ENCODE measurements around the gene CDK18. TPM values are rescaled to one million over a fixed set of nuclear protein-coding genes. Genes with fewer than 3 reads are reported as not detected.
A peak's percentile ranks its signal among the peaks of the same experiment; 100 is the strongest.

Gene CDK18
- total RNA-seq, 1 donor = 2.2 TPM

- no peak overlapping the region for H3K4me3 ChIP-seq (ENCODE audit: low read depth, low read length)
- no peak for TF ChIP-seq CTCF (IDR thresholded peaks at IDR 0.05; ENCODE audit: insufficient read depth, low read depth, low read length)
- peak; percentile 56 for DNase-seq (ENCODE audit: low read depth)
These were observed 45.5 kb upstream of the CDK18 start for GRCh38 chr1:205458777-205459566.

DNA sequence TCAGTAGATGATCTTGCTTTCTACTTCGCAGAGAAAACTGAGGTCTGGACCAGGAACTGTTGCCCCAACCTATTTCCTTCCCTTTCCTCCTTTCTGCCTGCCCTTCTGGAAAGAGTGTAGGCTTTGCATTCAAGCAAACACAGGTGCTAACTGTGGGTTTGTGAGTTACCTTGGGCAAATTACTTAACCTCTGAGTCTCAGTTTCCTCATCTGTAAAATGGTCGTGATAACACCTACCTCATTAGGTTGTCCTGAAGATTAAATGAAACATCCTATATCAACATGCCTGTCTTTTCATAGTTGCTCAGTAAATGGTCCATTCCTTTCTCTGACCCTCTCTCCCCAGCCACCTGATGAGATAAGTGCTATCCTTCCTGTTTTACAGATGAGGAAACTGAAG, 39.1 kb upstream of the CDK18 start:
- no peak for DNase-seq (ENCODE audit: low read depth)
- H3K4me3 ChIP-seq (ENCODE audit: low read depth, low read length) = no peak overlapping the region
- TF ChIP-seq CTCF (IDR thresholded peaks at IDR 0.05; ENCODE audit: insufficient read depth, low read depth, low read length) = no peak

- no peak for TF ChIP-seq CTCF (IDR thresholded peaks at IDR 0.05; ENCODE audit: insufficient read depth, low read depth, low read length)
- DNase-seq (ENCODE audit: low read depth) = no peak
- H3K4me3 ChIP-seq (ENCODE audit: low read depth, low read length) = no peak overlapping the region
These were observed 37.8 kb upstream of the CDK18 start for GRCh38 chr1:205466595-205467220.

- no peak for DNase-seq (ENCODE audit: low read depth)
- TF ChIP-seq CTCF (IDR thresholded peaks at IDR 0.05; ENCODE audit: insufficient read depth, low read depth, low read length) = no peak
- H3K4me3 ChIP-seq (ENCODE audit: low read depth, low read length) = no peak overlapping the region
These were observed 34.3 kb upstream of the CDK18 start for GRCh38 chr1:205470131-205470530.

GRCh38 chr1:205472737-205473441, 31.6 kb upstream of the CDK18 start:
- no peak for TF ChIP-seq CTCF (IDR thresholded peaks at IDR 0.05; ENCODE audit: insufficient read depth, low read depth, low read length)
- no peak for DNase-seq (ENCODE audit: low read depth)

GRCh38 chr1:205473475-205473874, 31.0 kb upstream of the CDK18 start:
- no peak for TF ChIP-seq CTCF (IDR thresholded peaks at IDR 0.05; ENCODE audit: insufficient read depth, low read depth, low read length)
- DNase-seq (ENCODE audit: low read depth) = no peak
- no peak overlapping the region for H3K4me3 ChIP-seq (ENCODE audit: low read depth, low read length)

More at GRCh38 chr1:205472737-205473441, 31.6 kb upstream of the CDK18 start:
- no peak overlapping the region for H3K4me3 ChIP-seq (ENCODE audit: low read depth, low read length)

Data from fibroblast of villous mesenchyme (primary cell).